ENCODE measurements around the gene DLG2.

The DLG2 gene

GRCh38 chr11:83629775-83630174 lies 1997.4 kb downstream of the DLG2 start:
- Histone ChIP-seq H3K27me3 (ENCODE audit: insufficient read depth, poor library complexity, severe bottlenecking) (no peaks in the 10 kb centered on the region), H3K4me3 (replicated peaks; ENCODE audit: insufficient read depth, low read length) (no peak overlapping the region), H3K27ac (replicated peaks) (no peak overlapping the region)
- no peak for DNase-seq (ENCODE audit: low read depth in 1 of 2, low spot score in 1 of 2)
- TF ChIP-seq CTCF (IDR thresholded peaks at IDR 0.05; ENCODE audit: insufficient read depth, low read length) (no peak), SPI1 (IDR thresholded peaks at IDR 0.05; ENCODE audit: borderline replicate concordance, low read depth) (no peak), POLR2AphosphoS5 (IDR thresholded peaks at IDR 0.05; ENCODE audit: low read depth) (no peak), GABPA (IDR thresholded peaks at IDR 0.05; ENCODE audit: low read depth) (no peak)
- TF ChIP-seq, protein P1, sequence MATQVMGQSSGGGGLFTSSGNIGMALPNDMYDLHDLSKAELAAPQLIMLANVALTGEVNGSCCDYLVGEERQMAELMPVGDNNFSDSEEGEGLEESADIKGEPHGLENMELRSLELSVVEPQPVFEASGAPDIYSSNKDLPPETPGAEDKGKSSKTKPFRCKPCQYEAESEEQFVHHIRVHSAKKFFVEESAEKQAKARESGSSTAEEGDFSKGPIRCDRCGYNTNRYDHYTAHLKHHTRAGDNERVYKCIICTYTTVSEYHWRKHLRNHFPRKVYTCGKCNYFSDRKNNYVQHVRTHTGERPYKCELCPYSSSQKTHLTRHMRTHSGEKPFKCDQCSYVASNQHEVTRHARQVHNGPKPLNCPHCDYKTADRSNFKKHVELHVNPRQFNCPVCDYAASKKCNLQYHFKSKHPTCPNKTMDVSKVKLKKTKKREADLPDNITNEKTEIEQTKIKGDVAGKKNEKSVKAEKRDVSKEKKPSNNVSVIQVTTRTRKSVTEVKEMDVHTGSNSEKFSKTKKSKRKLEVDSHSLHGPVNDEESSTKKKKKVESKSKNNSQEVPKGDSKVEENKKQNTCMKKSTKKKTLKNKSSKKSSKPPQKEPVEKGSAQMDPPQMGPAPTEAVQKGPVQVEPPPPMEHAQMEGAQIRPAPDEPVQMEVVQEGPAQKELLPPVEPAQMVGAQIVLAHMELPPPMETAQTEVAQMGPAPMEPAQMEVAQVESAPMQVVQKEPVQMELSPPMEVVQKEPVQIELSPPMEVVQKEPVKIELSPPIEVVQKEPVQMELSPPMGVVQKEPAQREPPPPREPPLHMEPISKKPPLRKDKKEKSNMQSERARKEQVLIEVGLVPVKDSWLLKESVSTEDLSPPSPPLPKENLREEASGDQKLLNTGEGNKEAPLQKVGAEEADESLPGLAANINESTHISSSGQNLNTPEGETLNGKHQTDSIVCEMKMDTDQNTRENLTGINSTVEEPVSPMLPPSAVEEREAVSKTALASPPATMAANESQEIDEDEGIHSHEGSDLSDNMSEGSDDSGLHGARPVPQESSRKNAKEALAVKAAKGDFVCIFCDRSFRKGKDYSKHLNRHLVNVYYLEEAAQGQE (IDR thresholded peaks at IDR 0.05; ENCODE audit: insufficient replicate concordance, low read depth), result no peak

DNA sequence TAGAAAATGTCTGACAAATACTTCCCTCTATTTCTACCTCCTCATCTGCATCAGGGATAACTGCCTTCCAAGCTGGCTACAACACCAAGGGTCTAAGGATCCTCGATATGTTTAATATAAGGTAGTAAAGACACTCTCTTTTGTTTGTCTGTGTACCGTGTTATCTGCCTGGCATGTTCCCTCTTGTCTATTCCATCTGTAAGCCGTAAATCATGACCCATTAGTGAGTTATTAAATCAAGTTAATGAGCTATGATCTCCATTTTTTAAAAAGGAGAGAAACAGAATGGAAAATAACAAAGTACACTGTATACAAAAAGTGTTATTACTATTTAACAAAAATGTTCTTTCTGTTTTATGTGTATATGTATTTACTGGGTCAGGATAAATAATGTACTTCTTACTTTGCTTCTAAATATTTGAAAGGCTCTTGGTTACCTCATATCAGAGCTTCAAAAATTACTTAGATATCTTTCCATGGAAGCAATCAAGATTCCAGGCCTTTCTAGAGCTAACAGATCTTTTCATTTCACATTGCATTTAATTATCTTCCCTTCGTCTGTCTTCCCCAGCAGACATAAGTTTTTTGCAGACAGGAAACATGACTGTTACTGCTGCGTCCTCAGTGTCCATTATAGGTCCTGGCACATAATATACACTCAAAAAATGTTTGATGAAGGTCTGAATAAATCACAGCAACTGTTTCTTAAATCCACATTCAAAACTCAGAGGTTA lies 1998.4 kb downstream of the DLG2 start:
- DNase-seq (ENCODE audit: low read depth in 1 of 2, low spot score in 1 of 2), result no peak
- H3K27me3 ChIP-seq (ENCODE audit: insufficient read depth, poor library complexity, severe bottlenecking), result no peaks in the 10 kb centered on the region
- no peak for TF ChIP-seq GABPA (IDR thresholded peaks at IDR 0.05; ENCODE audit: low read depth)
- TF ChIP-seq CTCF (IDR thresholded peaks at IDR 0.05; ENCODE audit: insufficient read depth, low read length), result no peak
- no peak for TF ChIP-seq POLR2AphosphoS5 (IDR thresholded peaks at IDR 0.05; ENCODE audit: low read depth)
- TF ChIP-seq, protein P1 (IDR thresholded peaks at IDR 0.05; ENCODE audit: insufficient replicate concordance, low read depth), result no peak
- no peak for TF ChIP-seq SPI1 (IDR thresholded peaks at IDR 0.05; ENCODE audit: borderline replicate concordance, low read depth)
- no peak overlapping the region for H3K27ac ChIP-seq (replicated peaks)
- H3K4me3 ChIP-seq (replicated peaks; ENCODE audit: insufficient read depth, low read length), result no peak overlapping the region

- no peak overlapping the region for H3K27ac ChIP-seq (replicated peaks)
- DNase-seq (ENCODE audit: low read depth in 1 of 2, low spot score in 1 of 2), result no peak
- no peaks in the 10 kb centered on the region for H3K27me3 ChIP-seq (ENCODE audit: insufficient read depth, poor library complexity, severe bottlenecking)
- no peak for TF ChIP-seq POLR2AphosphoS5 (IDR thresholded peaks at IDR 0.05; ENCODE audit: low read depth)
- no peak overlapping the region for H3K4me3 ChIP-seq (replicated peaks; ENCODE audit: insufficient read depth, low read length)
Observed at GRCh38 chr11:83625336-83625735, 2001.8 kb downstream of the DLG2 start.

DNA sequence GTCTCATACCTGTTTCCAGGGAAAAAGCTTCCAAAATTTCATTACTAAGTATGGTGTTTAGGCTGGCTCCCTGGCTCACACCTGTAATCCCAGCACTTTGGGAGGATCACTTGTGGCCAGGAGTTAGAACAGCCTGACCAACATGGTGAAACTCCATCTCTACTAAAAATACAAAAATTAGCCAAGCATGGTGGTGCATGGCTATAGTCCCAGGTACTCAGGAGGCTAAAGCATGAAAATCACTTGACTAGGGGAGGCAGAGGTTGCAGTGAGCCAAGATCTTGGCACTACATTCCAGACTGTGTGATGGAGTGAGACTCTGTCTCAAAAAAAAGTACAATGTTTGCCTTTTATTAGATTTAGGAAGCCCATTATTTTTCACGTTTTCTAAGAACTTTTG lies 2009.5 kb downstream of the DLG2 start:
- H3K4me3 ChIP-seq (replicated peaks; ENCODE audit: insufficient read depth, low read length), result no peak overlapping the region
- no peak overlapping the region for H3K27ac ChIP-seq (replicated peaks)
- DNase-seq (ENCODE audit: low read depth in 1 of 2, low spot score in 1 of 2), result no peak
- no peaks in the 10 kb centered on the region for H3K27me3 ChIP-seq (ENCODE audit: insufficient read depth, poor library complexity, severe bottlenecking)
- no peak for TF ChIP-seq CTCF (IDR thresholded peaks at IDR 0.05; ENCODE audit: insufficient read depth, low read length)
- TF ChIP-seq SPI1 (IDR thresholded peaks at IDR 0.05; ENCODE audit: borderline replicate concordance, low read depth), result no peak
- TF ChIP-seq GABPA (IDR thresholded peaks at IDR 0.05; ENCODE audit: low read depth), result no peak
- no peak for TF ChIP-seq POLR2AphosphoS5 (IDR thresholded peaks at IDR 0.05; ENCODE audit: low read depth)
- TF ChIP-seq, protein P1 (IDR thresholded peaks at IDR 0.05; ENCODE audit: insufficient replicate concordance, low read depth), result no peak
